Brain pericyte (primary cell): Measurements from ENCODE around the gene ENOX1.

Experiments
- DNase-seq: peaks from one replicate; pipeline ENCODE4 v3.0.0-alpha.2; 2012; ENCODE audit warnings: low read depth, low spot score

ENOX1 gene

GRCh38 chr13:43258771-43259170, 528.0 kb downstream of the ENOX1 start:
- no peak for DNase-seq

DNA sequence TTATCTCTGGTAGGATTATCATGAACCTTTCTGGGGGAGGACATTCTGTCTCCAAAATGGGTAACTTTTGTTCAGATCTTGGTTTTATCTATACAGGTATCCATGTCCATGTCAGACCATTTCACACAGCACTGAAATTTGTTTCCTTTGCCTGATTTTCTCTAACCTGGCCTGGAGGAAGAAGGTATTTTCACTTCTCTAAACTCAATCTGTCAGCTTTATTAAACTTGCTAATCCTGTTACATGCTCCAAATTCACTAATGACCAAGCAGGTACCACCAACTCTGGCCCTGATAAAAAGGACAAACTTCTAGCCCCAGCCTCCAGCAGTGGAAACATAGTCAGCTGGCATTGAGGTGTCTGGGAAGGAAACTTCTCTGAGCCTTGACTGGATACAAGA, 529.0 kb downstream of the ENOX1 start:
- no peak for DNase-seq

DNA sequence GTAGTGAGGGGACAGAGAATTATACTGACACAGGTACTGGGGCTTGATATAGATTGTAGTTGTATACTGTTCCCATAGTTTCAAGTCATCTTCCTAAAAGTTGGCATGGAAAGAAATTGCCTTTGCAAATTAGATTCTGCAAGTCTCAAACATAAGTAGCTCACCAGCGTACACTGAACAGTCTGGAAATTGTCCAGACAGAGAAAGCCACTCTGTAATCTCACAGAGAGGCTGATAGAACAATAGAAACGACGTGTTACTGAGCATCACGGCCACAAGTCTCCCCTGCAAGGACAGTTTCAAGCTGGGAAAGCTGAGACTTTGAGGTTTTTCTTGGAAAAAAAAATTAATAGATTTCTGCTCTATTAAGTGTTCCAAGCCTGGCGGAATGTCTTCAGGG, 534.8 kb downstream of the ENOX1 start:
- DNase-seq, result no peak

DNA sequence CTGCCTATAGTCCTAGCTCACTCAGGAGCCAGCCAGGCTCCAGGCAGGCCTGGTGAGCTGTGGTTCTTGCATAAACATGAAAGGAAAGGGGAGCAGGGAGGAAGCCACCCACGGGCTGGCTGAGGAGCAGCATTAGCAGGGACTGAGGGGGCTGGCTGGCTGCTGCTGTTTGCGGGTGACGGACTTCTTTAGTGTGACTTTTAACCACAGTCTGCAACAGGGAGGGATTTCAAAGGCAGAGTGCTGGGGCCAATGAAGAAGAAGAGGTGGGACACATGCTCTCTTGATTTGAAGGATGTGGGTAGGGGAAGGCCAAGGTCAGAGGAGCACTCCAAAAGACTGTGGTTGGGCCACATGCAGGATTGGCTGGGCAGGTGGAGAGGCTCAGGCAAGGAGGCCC, 540.4 kb downstream of the ENOX1 start:
- DNase-seq, result no peak

- no peak for DNase-seq
Observed at GRCh38 chr13:43245374-43245964, 541.3 kb downstream of the ENOX1 start.

GRCh38 chr13:43244481-43244880, 542.3 kb downstream of the ENOX1 start:
- no peak for DNase-seq

- DNase-seq, result no peak
Observed at GRCh38 chr13:43243711-43244110, 543.1 kb downstream of the ENOX1 start.

DNA sequence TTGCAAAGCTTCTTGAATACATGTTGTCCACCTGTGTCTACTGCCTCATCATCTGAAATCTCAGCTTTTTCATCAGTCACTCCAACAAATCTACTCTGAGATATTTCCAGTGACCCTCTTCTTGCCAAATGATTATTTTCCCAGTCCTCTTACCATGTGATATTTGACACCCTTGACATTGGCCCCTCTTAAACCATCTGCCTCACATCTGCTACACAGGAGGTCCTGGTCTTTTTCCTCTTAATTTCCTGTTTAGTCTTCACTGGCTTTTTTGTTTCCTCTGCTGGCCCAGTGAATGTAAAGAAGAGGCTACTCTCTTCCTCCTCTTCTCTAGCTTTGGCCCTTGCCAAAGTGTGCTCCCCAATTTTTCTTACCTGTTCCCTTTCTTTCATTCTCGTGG, 544.7 kb downstream of the ENOX1 start:
- DNase-seq, result no peak

DNA sequence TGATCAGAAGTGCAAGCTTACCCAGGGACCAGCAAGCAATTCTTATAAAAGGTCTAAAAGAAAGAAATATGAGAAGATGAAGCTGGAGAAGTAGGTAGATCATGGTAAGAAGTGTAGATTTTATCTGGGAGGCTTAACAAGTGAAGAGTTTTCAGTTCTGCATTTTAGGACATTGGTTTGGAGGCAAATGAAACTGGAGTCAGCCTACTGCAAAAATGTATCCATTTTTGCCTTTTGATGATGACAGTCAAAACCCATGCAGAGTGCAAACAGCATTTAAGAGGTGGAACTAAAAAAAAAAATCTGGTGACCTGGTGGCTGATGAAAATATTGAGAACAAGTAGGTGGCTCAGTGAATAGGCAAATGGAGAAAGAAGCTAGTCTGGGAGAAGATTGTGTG, 546.5 kb downstream of the ENOX1 start:
- DNase-seq, result no peak

DNA sequence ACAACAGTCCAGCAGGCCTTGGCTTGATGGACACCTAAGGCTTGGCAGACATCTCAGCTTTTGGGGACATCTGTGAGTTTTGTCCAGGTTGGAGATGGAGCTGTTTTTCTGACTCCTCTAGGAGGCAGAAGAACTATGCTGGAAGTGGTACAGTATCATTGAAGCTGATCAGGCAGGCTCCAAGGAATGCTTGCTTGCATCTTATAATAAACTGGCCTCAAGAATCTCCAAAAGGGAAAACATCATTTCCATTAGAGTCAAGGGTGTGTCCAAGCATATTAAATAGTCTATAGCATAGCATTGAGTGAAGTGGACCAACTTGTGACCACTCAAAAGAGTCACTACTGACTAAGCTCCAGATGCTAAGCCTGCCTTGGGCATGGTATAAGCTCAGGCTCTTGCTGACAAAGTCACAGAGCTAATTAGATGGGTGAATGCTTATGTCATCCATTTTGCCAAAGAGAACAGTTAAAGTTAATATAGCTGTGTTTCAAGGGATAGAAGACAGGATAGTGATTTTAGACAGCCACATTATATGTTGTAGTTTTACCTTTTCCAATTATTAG, 547.4 kb downstream of the ENOX1 start:
- no peak for DNase-seq

- no peak for DNase-seq
Observed at GRCh38 chr13:43238341-43239083, 548.3 kb downstream of the ENOX1 start.

DNA sequence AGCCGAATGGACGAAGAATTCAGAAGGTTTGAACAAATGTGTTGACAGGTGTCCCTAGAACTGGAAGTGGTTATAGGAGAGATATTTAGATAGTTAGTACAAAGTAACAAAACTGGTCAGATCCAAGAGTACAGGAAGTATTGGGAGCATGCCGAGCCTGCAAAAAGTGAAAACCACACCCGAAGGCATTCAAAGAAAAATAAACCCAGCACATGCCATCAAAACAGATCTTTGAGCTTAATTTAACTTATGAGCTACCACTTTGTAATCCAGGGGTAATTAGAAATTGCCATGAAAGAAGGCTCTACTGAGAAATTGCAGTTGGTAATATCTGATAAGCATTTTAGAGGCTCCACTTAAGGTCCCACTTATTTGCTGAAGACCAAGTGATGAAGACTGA, 549.2 kb downstream of the ENOX1 start:
- no peak for DNase-seq

GRCh38 chr13:43235028-43235427, 551.7 kb downstream of the ENOX1 start:
- DNase-seq, result peak; percentile 43

- DNase-seq, result peak; percentile 69
Observed at GRCh38 chr13:43232873-43233265, 553.9 kb downstream of the ENOX1 start.

DNA sequence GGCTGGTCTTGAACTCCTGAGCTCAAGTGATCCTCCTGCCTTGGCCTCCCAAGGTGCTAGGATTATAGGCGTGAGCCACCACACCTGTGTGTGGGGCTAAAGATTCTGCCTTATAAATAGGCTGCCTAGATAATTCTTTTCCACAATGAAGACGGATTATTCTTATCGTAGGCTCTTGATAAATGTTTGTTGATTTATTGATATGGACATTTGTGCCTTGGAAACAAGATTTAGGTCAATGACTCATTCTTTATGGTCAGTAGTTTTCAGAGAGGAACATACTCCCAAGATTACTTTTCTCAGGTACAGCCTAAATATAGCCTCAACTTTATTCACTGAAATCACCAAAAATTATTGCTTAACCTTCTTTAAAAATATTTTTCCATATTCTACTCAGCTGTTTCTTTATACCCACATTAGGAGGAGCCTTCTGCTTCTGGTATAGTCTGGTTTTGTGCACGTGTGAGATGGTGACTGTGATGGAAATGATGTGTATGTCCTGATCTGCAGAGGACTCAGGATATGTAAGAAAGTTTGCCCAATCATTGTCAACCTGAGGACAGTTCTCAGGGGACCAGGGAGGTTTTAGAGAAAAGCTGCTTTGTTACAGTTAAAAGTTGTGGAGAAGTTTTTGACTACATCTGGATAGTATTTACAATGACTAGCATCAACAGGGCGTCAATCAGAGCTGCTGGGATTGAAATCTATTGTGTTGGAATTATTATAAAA, 554.5 kb downstream of the ENOX1 start:
- DNase-seq, result no peak

DNA sequence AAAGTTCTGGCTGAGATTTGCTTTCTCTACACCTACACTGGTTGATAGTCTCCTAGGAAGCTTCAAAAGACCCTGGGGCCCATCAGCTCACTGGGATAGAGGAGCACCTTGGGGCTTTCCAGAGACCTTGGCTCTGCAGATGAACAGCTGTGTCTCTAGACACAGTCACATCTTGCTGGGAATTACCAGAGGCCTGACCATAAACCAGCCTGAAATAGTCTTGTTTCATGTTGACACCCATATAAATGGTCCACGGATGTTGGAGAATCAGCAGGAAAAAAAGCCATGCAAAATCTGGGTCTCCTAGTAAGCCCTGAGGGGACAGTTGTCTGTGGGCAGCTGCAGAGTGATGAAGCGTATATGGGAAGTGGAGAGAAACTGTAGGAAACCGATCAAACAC, 555.8 kb downstream of the ENOX1 start:
- DNase-seq, result no peak

DNA sequence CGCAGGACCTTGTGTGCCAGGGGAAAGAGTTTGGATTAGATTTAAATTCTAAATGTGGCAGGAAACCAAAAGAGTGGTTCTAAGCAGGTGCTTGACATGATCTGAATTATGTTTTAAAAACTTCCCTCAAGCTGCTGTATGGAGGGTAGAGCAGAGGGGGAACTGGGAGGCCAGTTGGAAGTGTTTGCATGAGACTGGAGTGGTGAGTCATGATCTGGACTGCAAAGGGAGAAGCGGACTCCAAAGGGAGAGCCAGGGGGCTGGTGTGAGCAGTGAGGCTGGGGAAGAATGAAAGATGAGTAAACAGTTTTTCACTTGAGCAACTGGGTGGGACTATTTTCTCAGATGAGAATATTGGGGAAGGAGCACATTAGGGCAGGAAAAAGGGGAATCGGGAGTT, 557.3 kb downstream of the ENOX1 start:
- peak; percentile 15 for DNase-seq

DNA sequence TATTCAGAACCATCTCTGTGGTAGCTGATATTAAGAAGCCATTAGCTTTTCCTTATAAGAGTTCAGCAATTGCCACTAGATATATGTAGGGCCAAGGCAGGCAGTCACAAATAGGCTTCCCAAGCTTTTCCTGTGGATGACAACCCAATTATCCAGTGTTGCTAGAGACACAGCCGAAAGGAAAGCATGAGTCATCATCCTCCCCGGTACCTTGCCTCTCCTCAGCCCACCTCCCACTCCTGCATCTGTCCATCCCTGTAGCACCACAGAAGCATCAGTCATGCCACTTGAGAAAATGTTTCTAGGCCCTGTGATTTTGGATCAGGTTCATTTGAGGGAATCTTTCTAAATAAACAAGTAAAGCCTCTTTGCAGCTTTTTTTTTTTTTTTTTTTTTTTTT, 559.1 kb downstream of the ENOX1 start:
- no peak for DNase-seq

DNA sequence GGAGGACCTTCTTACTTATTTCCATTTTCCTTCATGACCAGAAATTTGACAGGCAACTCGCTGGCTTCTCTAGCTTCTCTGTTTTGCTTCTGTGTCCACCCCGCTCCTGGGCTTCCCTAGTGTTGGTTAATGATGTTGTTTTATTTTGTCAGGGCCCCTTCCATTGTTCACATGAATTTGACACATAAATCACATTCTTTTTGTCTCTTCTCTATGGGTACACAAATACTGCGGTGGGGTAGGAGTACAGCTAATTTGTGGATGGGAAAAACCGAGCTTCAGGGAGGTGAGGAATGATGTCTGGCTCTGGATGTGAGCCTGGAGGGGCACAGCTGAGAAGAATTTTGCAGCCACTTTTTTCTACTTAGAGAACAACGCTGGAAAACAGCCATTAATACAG, 563.6 kb downstream of the ENOX1 start:
- DNase-seq, result no peak

DNA sequence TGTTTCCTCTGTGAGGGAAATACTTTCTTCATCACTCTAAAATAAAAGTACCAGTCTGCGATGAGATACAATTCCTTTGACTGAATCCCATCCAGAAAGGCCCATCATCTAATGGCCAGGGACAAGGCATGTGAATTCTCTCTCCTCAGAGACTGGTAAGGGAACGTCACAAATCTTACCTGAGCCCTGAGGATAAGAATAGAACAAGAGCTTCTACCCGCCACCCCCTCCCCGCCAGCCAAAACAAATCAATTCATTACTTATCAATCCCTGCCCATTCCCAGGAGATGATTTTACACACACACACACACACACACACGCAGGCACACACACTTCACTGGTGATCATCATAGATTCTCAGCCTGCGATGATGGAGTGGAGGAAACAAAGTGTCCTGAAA, 564.7 kb downstream of the ENOX1 start:
- DNase-seq, result no peak

- DNase-seq, result no peak
Observed at GRCh38 chr13:43221611-43222010, 565.2 kb downstream of the ENOX1 start.

DNA sequence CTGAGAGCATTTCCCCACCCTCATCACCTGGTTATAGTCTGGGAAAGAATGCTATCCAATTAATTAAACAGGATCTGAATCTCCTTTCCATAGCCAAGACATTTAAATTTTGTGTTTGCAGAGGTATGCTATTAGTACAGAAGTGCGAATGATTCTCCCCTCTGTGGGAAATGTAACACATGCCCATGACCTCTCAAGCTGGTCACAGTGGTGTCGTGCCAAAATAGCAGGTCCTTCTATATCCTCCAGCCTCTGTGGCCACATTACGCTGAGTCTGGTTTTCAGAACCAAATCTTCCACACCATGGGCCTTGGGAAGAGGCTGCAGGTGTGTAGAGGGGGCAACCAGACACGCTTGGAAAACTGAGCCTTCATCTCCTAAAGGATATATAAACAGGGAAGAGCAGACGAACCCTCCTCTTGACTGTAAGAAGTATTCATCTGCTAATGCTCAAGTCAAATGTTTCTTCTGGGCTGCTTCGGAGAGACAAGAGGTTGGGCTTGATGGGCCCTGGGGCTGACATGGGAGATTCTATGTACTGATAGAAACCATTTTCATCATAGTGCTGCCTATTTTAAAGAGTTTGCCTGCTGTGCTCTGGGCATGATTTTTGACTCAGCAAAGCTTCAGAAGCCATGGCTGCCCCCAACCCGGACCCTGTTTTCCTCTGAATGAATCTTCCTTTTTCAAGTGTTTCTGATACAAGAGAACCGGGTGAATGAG, 565.7 kb downstream of the ENOX1 start:
- DNase-seq, result no peak
